CD4-positive, CD25-positive, alpha-beta regulatory T cell (primary cell): ENCODE results near the gene SLC2A10. TPM values are rescaled to one million over a fixed set of nuclear protein-coding genes. Genes with fewer than 3 reads are reported as not detected.

Experiments used
- ATAC-seq, 2 donors: fragments of 150-1000 bp; cut with Tn5 transposase; one replicate each; pipeline ENCODE4 v1.10.0; 2021; ENCODE audit warnings: low read depth in 2 of 2, moderate number of reproducible peaks in 2 of 2, moderate library complexity in 1 of 2
- DNase-seq, 3 donors: peaks; one replicate each; pipeline versions ENCODE4 v3.0.0 to v3.0.0-alpha.2; 2012 to 2022; ENCODE audit warnings: mixed read lengths in 1 of 3
- H3K27ac ChIP-seq: one replicate; pipeline ENCODE4 v1.7.0; 2013; ENCODE audit warnings: mild to moderate bottlenecking, low read length; ENCODE audit not compliant: insufficient read depth, poor library complexity, severe bottlenecking
- H3K27me3 ChIP-seq: one replicate; pipeline ENCODE4 v1.7.0; 2013; ENCODE audit warnings: low read length; ENCODE audit not compliant: control insufficient read depth, insufficient read depth
- H3K36me3 ChIP-seq: one replicate; pipeline ENCODE4 v1.7.0; 2013; ENCODE audit warnings: mild to moderate bottlenecking, low read length, moderate library complexity; ENCODE audit not compliant: control insufficient read depth, insufficient read depth
- H3K4me1 ChIP-seq: 2 replicates; pipeline ENCODE4 v1.7.0; 2013; ENCODE audit warnings: mild to moderate bottlenecking, low read length; ENCODE audit not compliant: insufficient read depth, control insufficient read depth, poor library complexity, severe bottlenecking
- H3K4me3 ChIP-seq: one replicate; pipeline ENCODE4 v1.7.0; 2013; ENCODE audit warnings: low read depth, mild to moderate bottlenecking, low read length, moderate library complexity
- H3K9me3 ChIP-seq, 2 experiments: 1 replicate in 1 of 2; 2 replicates in 1 of 2; pipeline ENCODE4 v1.7.0; 2013; ENCODE audit warnings: low read length in 2 of 2, mild to moderate bottlenecking in 1 of 2, moderate library complexity in 1 of 2; ENCODE audit not compliant: control insufficient read depth in 2 of 2
- H3K27ac Mint-ChIP-seq, 3 donors: one replicate each; pipeline ENCODE4 v1.8.0; 2020 to 2022; ENCODE audit warnings: mild to moderate bottlenecking in 3 of 3, mixed read lengths in 3 of 3, moderate library complexity in 2 of 3
- H3K27me3 Mint-ChIP-seq: one replicate; pipeline ENCODE4 v1.8.0; 2022; ENCODE audit warnings: mild to moderate bottlenecking, mixed read lengths
- H3K36me3 Mint-ChIP-seq: one replicate; pipeline ENCODE4 v1.8.0; 2020; ENCODE audit warnings: mixed read lengths
- H3K4me1 Mint-ChIP-seq, 4 donors: one replicate each; pipeline ENCODE4 v1.8.0; 2020 to 2022; ENCODE audit warnings: mixed read lengths in 4 of 4, mild to moderate bottlenecking in 1 of 4
- H3K4me3 Mint-ChIP-seq, 4 donors: one replicate each; pipeline ENCODE4 v1.8.0; 2020 to 2022; ENCODE audit warnings: mild to moderate bottlenecking in 4 of 4, mixed read lengths in 4 of 4, moderate library complexity in 3 of 4
- H3K9me3 Mint-ChIP-seq, 7 donors: one replicate each; pipeline ENCODE4 v1.8.0; 2020 to 2022; ENCODE audit warnings: mixed read lengths in 7 of 7, mild to moderate bottlenecking in 3 of 7, moderate library complexity in 2 of 7
- polyA plus RNA-seq, 4 donors: library from polyadenylated mRNA; unstranded; fragments of 300-500 nt; fragmentation: Illumina TruSeq; gene quantifications; one replicate each; pipeline ENCODE4 v1.2.3, GENCODE V29; 2021
- total RNA-seq: library from RNA; stranded (reverse); gene quantifications from one replicate; pipeline ENCODE4 v1.2.3, GENCODE V29; 2022

Gene SLC2A10
- total and polyA plus RNA-seq, 5 donors from 2014 or later, result not detected

GRCh38 chr20:46777331-46777730 lies 67.9 kb downstream of the SLC2A10 start:
- peaks cover 6% of the 10 kb centered on the region for H3K27me3 Mint-ChIP-seq

GRCh38 chr20:46779831-46780230 lies 70.4 kb downstream of the SLC2A10 start:
- no peaks in the 10 kb centered on the region for H3K4me1 Mint-ChIP-seq
- peaks cover 0 to 1% (median 0%) of the 10 kb centered on the region in 7 donors for H3K9me3 Mint-ChIP-seq
- Histone ChIP-seq H3K27ac (no peak overlapping the region), H3K4me1 (no peaks in the 10 kb centered on the region), H3K36me3 (no peaks in the 10 kb centered on the region), H3K27me3 (no peaks in the 10 kb centered on the region), H3K4me3 (no peak overlapping the region), H3K9me3 (no peaks in the 10 kb centered on the region)
- H3K27ac Mint-ChIP-seq, result no peak overlapping the region
- peaks cover 6% of the 10 kb centered on the region for H3K27me3 Mint-ChIP-seq
- no peaks in the 10 kb centered on the region for H3K36me3 Mint-ChIP-seq
- DNase-seq (no peak), ATAC-seq (no peak)
- no peak overlapping the region for H3K4me3 Mint-ChIP-seq

More at GRCh38 chr20:46777331-46777730, 67.9 kb downstream of the SLC2A10 start:
- no peak overlapping the region for H3K27ac Mint-ChIP-seq
- no peaks in the 10 kb centered on the region for H3K4me1 Mint-ChIP-seq
- H3K9me3 ChIP-seq, result no peaks in the 10 kb centered on the region
- H3K4me1 ChIP-seq, result no peaks in the 10 kb centered on the region
- ATAC-seq (no peak), DNase-seq (no peak)
- H3K27me3 ChIP-seq, result no peaks in the 10 kb centered on the region
- no peak overlapping the region for H3K4me3 Mint-ChIP-seq
- no peak overlapping the region for H3K4me3 ChIP-seq
- no peak overlapping the region for H3K27ac ChIP-seq
- no peaks in the 10 kb centered on the region for H3K36me3 ChIP-seq
- H3K9me3 Mint-ChIP-seq, result peaks cover 0 to 1% (median 0%) of the 10 kb centered on the region in 7 donors
- H3K36me3 Mint-ChIP-seq, result no peaks in the 10 kb centered on the region

- no peaks in the 10 kb centered on the region for H3K36me3 Mint-ChIP-seq
- Histone ChIP-seq H3K4me1 (no peaks in the 10 kb centered on the region), H3K36me3 (no peaks in the 10 kb centered on the region), H3K27ac (no peak overlapping the region), H3K9me3 (no peaks in the 10 kb centered on the region), H3K4me3 (no peak overlapping the region), H3K27me3 (no peaks in the 10 kb centered on the region)
- no peak for ATAC-seq
- H3K4me3 Mint-ChIP-seq, result no peak overlapping the region
- no peak overlapping the region for H3K27ac Mint-ChIP-seq
- DNase-seq, result no peak
- H3K9me3 Mint-ChIP-seq, result peaks cover 0 to 1% (median 0%) of the 10 kb centered on the region in 7 donors
- peaks cover 5% of the 10 kb centered on the region for H3K27me3 Mint-ChIP-seq
- no peaks in the 10 kb centered on the region for H3K4me1 Mint-ChIP-seq
Measured at GRCh38 chr20:46784436-46785127, 75.1 kb downstream of the SLC2A10 start.

Other genes starting within 250 kb of the SLC2A10 start
- 0.25 TPM for gene ZNF334, start 196.1 kb upstream of the SLC2A10 start, total RNA-seq
- gene ZNF334, start 196.1 kb upstream of the SLC2A10 start, polyA plus RNA-seq, result under 1 TPM in 3 of 4 donors, not detected in 1; 0.14 to 0.22 (median 0.19) TPM
- not detected for gene OCSTAMP, start 159.0 kb upstream of the SLC2A10 start, total RNA-seq
- not detected for gene OCSTAMP, start 159.0 kb upstream of the SLC2A10 start, polyA plus RNA-seq
- 0.67 TPM for gene SLC13A3, start 58.2 kb upstream of the SLC2A10 start, total RNA-seq
- gene SLC13A3, start 58.2 kb upstream of the SLC2A10 start, polyA plus RNA-seq, result not detected
- gene TP53RK, start 20.2 kb upstream of the SLC2A10 start, total RNA-seq, result 6.6 TPM
- gene TP53RK, start 20.2 kb upstream of the SLC2A10 start, polyA plus RNA-seq, result 10 to 100 TPM; 17.7 to 23.6 (median 19.3) TPM
- gene EYA2, start 185.2 kb downstream of the SLC2A10 start, total RNA-seq, result not detected
- not detected for gene EYA2, start 185.2 kb downstream of the SLC2A10 start, polyA plus RNA-seq